Inflammatory macrophage treated with lipopolysaccharide for 4 hours (primary cell): ENCODE results near the gene TRPM3.
"Not testable (repeated sequence)": the region's sequence is repeated elsewhere in the genome, so short reads cannot be mapped to it uniquely, and the experiment has no call there.

Source experiments
- DNase-seq: peaks from one replicate; pipeline ENCODE4 v3.0.0-alpha.2; 2020

Gene TRPM3

DNA sequence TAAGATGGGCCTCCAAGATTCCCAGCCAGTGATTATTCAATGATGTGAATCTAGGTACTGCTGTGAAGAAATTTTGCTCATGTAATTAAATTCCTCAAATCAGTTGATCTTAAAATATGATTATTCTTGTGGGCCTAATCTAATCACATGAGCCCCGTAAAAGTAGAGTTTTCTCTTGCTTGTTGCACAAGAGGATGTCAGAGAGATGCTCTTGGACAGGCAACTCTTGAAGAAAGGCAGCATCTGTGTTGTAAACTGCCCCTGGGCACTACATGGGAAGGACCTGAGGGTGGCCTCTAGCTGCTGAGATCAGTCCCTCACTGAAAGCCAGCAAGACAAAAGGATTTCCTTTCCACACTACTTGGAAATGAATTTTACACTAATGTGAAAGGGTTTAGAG, 132.9 kb downstream of the TRPM3 start:
- no peak for DNase-seq

DNA sequence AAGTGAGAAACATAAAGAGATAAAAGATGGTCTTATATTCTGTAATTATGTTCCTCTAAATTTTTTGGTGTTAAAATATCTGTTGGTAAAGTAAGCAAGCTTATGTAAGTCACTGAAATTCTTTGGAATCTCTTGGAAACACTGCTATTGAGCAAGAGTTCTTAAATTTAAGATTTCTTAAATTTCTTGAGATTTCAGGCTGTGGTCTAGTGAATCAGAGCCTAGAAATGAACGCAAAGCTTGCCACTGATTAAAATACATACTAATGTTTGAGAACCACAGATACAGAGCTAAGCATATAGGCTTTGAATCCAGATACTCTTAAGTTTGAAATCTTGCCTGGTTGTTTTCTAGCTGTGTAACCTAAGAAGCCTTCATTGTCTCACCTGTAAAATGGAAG, 133.4 kb downstream of the TRPM3 start:
- no peak for DNase-seq

DNA sequence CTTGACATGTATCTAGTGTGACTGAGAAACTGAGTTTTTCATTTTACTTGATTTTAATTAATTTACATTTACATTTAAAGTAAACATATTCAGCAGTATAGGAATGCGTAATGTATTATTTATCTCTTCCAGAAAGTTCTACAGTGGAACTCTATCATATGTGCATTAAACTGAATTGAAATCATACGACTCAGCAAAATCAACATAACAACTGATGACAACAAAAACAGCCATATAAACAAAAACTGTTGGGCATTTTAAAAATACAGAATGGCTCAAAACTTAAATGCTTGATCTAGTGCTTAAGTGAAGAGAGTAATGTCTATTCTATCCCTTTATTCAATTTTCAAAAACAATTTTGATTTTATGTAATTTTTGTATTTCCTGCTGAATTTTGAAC, 134.4 kb downstream of the TRPM3 start:
- no peak for DNase-seq

DNA sequence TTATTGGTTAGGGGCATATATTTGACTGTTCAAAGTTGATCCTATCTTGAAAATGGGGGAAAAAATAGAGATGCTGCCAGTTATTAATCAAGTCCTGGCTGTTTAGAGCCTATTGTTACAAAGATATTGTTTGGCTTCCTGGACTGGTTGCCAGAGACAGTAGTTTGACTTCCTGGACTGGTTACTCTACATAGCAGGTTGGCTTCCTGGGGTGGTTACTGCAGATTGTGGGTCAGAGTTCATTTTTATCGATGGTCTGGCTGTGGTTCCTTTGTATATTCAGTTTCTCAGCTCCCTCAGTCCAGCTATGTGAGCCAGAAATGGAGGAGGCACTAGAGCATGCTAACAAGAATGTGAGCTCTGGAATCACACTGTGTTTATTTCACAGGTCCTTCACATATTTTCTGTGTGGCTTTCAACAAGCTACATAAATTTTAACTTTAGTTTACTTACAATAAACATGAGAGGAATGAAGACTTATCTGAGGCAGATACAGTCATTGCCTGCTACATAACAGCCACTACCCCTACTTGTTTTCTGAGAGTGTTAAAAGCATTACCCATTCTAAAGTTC, 137.6 kb downstream of the TRPM3 start:
- DNase-seq, result no peak

DNA sequence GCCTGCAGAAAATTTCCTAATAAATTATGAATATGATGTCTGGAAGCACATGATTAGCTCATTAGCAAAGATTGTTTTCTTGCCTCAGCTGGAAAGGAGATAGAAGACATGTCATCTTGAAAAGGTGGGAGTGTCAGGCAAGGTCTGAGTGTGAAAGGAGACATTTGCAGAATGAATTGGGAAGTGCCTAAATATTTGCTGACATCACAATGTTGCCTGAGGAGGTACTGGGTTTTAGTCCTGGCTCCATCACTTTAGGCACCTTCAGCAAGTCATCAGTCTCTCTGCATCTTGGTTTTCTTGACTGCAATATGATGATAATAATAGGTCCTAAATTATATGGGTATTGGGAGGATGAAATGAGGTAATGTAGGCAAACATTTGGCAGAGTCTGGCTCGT, 140.1 kb downstream of the TRPM3 start:
- no peak for DNase-seq

DNA sequence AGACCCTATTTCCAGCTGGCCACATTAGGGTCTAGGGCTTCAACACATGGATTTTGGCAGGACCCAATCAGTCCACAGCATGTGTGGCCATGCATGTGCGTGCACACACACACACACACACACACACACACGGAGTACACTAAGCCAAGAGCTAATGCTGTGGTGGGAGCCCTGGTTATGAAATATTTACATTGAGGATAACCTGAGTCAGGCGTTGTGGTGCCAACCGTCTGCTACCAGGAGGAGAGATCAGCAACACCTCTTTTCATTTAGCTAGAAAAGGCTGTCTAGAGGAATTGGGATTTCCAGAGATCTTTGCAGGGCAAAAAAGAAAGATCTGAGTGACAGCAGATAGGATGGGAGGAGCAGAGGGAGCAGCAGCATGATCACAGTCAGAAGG, 141.5 kb downstream of the TRPM3 start:
- DNase-seq, result no peak

DNA sequence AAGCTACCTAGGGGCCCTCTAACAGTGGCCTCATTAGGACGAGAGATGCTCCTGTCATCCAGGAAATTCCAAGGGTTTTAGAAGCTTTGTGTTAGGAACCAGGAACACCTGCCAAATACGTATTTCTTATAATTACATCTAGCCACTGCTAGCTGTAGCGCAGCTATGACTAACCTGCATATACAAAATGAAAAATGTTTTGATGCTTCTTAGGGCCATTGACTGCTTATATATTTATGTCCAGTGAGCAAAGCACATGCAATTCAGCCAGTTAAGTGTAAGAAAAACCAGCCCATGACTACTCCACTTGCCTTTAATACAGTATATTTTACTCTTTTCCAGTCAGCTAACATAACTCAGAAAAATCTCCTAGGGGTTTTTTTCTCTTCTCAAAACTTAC, 143.3 kb downstream of the TRPM3 start:
- no peak for DNase-seq

DNA sequence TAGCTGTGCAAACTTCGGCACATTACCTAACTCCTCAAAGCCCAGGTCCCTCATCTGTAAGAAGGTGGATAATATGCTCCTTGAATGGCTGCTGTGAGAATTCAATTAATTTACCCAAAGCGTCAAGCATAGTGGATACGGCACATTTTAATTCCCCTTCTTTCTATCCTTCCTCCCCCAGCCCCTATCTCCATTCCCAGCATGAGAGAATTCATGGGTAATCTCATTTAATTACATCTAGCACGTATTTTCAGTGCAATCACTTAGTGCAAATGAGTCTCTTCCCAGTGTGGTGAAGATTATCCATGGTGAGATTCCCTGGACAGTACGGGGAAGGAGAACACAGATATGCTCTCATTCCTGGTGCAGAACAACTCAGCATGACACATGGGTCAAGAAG, 145.6 kb downstream of the TRPM3 start:
- DNase-seq, result no peak

DNA sequence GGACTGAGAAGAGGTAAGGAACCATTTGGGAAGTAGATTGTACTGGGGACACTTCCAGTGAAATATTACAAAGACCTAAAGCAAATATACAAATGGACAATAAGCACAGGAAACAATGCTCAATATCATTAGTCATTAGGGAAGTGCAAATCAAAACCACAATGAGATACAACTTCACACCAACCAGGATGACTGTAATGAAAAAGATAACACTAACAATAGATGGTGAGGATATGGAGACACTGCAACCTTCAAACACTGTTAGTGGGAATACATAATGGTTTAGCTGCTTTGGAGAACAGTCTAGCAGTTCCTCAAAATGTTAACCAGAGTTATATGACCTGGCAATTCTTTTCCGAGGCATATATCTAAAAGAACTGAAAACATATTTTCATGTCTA, 149.7 kb downstream of the TRPM3 start:
- DNase-seq, result no peak

DNA sequence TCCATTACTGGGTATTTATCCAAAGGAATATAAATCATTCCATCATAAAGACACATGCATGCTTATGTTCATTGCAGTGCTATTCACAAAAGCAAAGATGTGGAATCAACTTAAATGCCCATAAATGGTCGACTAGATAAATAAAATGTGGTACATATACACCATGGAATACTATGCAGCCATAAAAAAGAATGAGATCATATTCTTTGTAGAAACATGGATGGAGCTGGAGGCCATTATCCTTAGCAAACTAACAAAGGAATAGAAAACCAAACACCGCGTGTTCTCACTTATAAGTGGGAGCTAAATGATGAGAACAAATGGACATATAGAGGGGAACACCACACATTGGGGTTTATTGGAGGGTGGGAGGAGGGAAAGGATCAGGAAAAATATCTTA, 155.0 kb downstream of the TRPM3 start:
- DNase-seq, result not testable (repeated sequence)

DNA sequence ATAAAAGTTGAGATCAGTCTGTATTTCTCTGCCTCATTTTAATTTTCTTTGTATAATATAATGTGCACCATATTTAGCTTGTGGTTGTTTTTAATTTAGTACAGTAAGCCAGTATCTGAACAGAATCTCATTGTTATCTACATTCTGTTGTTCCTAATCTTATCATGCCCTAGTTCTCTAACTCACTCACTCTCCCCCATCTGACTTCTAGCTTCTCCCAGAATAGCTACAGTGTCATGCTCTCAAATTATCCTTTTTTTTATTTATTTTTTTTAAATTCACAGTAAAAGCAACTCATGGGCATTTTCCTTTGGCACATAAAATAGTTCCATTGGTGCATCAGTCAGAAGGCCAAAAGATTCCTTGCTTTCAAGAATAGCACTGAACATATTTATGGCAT, 156.6 kb downstream of the TRPM3 start:
- DNase-seq, result no peak

DNA sequence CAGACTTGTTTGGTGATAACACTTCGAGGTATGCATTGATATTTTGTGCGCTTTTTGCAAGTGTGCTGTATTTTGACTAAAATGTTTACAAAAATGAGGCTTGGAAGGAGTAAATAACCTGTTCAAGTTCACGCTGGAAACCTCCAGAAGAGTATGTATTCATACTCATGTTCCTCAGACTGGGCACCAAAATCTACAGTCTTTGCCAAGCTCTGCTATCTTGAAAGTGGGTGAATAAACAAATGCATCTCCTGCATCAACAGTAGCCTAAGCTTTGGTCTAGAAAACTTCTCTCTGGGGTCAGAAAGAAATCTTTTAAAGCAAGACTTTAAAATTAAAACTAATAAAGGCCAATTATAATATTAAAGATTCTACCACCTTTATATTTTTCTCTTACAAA, 157.9 kb downstream of the TRPM3 start:
- DNase-seq, result no peak

DNA sequence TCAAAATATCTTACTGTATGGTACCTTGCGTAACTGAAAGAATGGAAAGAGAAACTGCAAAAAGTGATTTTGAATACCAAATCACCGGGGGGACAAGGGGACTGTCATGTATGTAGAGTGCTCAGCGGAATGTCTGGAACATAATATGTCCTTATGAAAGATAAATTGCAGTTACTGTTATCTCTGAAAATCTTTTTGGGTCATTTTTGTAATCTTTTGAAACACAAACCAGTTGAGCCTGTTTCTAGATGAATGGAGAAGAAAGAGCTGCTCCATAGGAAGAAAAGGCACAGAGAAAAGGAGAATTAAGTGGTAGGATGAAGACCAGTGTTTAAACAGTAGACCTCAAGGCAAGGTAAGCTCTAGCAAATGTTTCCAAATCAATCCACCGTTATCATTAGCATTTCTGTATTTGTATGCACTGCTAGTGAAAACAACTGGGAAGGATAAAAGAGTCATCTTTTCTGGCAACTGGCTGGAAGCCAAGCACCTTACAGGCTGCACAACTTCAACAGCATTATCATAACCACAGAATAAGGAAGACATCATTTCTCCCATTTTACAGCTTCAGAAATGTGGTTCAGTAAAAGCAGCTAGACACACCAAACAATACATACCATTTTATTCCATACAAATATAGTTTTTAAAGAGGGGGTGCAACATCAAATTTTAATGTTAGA, 158.5 kb downstream of the TRPM3 start:
- no peak for DNase-seq

DNA sequence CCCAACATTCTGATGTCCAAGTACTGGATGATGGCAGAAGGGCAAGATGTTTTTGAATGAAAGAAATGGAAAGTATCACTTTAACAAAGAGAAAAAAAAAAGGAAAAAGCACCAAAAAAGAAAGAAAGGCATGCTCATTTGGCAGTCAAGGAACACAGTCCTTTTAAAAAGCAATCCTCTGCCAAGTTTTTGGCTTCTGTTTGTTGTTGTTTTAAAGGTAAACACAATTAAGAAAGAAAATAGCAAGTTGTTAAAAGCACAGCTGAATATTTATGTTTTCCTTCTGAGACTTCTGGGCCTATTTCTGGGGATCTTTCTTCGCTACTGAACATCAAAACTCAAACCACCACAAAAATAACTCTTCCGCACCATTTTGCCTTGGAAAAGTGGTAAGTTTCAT, 162.1 kb downstream of the TRPM3 start:
- DNase-seq, result no peak

DNA sequence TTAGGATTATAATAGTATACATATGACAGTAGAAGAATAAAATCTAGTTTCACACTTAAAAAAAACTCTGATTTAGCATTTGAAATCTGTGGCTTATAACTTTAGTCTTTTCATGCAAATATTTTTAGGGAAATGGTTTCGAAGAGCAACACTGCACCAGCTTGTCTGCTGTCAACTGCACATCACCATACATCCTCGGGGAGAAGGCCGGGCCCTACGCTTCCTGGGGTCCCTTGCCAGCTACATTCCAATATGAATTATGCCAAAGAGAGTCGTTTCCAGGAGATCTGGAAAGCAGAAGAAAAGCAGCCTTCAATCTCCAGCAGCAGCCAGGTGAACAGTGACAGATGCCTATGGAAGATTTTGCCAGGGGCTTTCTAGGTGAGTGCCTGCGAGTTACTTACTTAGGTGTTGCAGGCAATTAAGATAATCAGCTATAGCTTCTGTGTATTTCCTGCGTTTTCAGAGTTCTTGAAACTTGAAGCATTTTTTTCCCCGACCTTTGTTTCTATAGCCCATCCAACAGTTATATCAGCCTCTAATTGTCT, 166.8 kb downstream of the TRPM3 start:
- DNase-seq, result no peak

DNA sequence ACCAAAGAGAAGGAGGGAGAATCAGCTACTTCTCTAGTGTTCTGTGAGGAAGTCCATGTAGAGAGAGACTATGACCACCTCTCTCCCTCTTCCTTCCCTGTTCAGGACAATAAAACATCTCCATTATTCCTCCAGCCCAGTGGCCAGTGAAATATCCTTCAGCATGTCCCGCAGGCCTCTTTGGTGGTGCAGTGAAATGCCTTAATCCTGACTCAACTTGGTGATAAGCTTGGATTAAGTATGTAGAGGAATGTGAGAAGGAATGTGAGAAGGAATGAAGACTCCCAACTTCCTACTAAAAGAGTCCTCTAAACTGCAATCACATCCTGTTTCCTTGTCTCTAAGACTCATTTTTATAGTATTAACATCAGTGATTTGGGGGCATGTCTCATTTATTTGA, 167.3 kb downstream of the TRPM3 start:
- no peak for DNase-seq

DNA sequence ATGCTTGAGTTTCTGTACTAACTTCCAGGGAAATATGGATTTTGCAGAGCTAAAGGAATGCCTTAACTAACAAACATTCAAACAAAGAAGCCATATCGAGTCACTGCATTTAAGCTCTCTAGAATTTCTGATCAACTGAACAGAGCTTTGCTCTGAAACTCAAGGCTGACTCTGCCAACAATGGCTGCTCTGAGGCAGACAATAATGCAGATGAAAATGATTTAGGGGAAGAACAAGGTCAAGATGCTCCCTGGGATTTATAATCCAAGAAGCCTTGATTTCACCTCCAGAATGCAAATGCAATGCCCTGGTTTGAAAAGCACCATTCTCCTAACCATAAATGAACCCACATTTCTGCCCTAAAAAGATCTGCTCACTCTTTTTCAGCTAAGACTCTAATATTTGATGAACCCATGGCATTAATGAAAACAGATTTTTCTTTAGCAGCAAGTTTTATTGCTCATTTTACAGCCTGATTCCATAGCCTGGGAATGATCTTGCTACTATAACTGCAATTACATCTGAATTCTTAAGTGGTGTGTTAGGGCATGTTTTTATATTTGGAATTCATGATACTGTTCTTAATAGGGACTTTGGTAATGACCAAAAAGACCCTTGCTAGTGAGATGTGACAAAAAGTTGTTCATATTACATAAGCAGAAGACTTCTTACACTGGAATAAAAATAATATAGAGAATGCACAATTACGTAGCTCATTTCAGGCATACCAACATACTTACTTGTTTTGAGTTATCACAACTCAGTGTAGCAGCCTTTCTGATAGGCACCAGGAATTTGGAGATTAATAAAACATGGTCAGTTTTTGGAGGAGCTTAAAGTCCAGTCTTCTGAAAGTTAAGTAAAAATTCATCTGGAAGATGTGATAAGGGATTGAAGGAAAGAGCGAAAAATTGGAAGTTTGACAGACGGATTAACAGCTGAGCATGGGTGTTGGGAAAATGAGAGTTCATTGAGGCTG, 169.4 kb downstream of the TRPM3 start:
- DNase-seq, result no peak

DNA sequence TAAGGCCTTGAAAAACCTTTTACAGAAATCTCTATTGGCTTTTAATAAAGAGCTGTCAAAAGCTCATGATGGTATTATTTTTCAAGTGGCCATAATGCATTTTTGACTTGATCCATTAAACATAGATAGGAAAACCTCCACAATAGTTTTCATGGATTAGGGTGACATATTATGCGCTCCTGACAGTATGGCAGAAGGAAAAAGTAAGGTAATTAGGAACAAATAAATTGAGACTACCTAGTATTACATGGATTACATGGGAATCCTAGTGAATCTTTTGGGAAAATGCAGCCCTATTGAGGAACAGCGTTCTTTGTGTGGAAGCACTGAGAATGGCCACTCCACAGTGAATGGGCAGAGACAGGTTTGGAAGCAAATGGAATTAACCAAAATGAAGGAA, 171.2 kb downstream of the TRPM3 start:
- no peak for DNase-seq

DNA sequence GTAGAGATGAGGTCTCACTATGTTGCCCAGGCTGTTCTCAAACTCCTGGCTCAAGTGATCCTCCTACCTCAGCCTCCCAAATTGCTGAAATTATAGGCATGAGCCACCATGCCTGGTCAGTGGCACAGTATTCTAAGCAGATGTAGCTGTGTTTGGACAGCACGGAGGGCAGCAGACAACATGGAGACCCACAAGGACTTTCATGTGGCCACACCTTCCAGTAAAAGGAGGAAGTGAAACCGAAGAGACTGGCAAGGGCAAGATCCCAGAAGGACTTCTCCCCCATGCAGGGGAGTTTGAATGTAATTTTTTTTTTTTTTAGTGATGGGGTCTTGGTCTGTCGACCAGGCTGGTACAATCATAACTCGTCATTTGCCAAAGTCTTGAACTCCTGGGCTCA, 172.2 kb downstream of the TRPM3 start:
- DNase-seq, result no peak

DNA sequence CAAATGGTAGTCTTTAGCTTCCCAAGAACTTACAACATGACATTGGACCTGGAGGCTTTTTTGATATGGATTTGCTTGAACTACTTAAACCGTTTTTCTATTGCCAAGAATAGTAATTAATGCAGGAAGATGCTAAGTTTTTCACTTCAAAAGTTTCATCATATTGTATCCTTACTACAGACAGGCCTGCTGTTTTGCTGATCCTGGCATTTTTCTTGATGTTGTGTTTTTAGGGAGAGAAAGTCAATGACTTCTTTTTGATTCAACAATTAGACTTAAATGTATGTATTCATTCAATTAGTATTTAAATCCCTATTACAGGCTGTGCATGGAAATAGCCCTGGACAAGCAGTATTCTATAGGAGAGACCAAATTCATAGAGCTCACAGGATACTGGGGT, 172.7 kb downstream of the TRPM3 start:
- DNase-seq, result no peak

DNA sequence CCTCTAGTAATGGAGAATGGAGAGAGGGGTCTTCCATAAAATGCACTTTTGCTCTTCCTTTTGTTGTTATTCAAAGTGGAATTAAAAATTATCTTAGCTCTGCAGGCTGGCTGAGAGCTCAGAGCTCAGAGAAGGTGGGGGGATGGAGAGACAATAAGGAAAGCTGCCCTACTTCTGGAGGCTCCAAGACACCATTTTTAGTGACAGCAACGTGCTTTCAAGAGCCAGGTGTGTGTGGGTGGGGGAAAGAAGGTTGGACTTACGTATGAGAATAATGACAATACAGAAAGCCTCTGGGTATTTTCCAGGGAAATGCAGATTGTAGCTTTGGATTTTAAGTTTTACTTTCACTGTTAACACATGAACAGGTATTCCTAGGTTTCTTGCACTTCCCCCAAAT, 173.9 kb downstream of the TRPM3 start:
- no peak for DNase-seq

DNA sequence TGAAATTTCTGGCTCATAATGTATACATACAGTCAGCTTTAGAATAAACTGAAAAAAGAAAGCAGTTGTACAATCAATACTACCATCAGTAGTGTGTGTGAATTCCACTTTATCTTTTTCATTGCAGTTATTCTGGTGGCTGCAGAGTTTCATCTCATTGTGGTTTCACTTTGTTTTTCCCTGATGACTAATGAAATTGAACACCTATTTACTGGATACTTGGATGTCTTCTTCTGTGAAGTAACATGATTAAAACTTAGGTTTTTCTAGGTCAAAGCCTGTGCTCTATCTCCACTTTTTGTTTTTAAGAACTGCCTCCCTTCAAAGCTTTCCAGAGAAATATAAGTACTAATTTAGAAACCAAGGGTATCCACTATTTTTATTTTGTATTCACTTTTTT, 174.3 kb downstream of the TRPM3 start:
- no peak for DNase-seq

DNA sequence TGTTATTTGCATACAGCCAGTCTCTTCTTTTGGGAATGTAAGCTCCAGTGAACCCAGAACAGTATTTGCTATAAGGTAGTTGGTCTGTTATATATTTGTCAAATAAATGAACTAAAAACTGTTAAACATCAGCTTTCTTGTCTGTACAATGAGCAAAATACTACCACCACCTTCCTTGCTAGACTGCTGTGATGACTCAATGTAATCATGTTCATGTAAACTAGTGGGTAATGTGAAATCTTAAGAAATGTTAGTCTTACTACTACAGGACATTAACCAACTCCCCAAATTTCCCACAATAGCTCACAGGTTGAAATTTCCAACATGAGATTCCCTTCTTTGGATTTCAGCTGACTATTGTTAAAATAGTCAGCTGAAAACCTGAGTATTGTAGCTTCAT, 176.1 kb downstream of the TRPM3 start:
- no peak for DNase-seq

DNA sequence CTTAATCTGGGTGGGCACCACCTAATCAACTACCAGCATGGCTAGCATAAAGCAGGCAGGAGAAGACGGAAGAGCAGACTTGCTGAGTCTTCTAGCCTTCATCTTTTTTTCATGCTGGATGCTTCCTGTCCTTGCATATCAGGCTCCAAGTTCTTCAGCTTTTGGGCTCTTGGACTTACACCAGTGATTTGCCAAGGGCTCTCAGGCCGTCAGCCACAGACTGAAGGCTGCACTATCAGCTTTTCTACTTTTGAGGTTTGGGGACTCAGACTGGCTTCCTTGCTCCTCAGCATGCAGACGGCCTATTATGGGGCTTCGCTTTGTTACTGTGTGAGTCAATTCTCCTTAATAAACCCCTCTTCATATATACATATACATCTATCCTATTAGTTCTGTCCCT, 180.2 kb downstream of the TRPM3 start:
- no peak for DNase-seq
